GM12873 (cell line): Measurements from ENCODE around the gene TRIM25.

Source experiments
- CTCF ChIP-seq: IDR thresholded peaks from 2 replicates; pipeline ENCODE4 v1.5.1; 2012; ENCODE audit warnings: low read depth, mild to moderate bottlenecking, moderate library complexity, low read length, control low read depth; ENCODE audit not compliant: insufficient read depth; ENCODE audit errors: missing control alignments

The TRIM25 gene, protein sequence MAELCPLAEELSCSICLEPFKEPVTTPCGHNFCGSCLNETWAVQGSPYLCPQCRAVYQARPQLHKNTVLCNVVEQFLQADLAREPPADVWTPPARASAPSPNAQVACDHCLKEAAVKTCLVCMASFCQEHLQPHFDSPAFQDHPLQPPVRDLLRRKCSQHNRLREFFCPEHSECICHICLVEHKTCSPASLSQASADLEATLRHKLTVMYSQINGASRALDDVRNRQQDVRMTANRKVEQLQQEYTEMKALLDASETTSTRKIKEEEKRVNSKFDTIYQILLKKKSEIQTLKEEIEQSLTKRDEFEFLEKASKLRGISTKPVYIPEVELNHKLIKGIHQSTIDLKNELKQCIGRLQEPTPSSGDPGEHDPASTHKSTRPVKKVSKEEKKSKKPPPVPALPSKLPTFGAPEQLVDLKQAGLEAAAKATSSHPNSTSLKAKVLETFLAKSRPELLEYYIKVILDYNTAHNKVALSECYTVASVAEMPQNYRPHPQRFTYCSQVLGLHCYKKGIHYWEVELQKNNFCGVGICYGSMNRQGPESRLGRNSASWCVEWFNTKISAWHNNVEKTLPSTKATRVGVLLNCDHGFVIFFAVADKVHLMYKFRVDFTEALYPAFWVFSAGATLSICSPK

GRCh38 chr17:56913867-56914580, at the start of gene TRIM25:
Gene TRIM25, minus strand, starts transcription at chr17:56914049. Its CDS starts 61 bp downstream, at chr17:56913988.
- TF ChIP-seq CTCF, result peak; percentile 1

DNA sequence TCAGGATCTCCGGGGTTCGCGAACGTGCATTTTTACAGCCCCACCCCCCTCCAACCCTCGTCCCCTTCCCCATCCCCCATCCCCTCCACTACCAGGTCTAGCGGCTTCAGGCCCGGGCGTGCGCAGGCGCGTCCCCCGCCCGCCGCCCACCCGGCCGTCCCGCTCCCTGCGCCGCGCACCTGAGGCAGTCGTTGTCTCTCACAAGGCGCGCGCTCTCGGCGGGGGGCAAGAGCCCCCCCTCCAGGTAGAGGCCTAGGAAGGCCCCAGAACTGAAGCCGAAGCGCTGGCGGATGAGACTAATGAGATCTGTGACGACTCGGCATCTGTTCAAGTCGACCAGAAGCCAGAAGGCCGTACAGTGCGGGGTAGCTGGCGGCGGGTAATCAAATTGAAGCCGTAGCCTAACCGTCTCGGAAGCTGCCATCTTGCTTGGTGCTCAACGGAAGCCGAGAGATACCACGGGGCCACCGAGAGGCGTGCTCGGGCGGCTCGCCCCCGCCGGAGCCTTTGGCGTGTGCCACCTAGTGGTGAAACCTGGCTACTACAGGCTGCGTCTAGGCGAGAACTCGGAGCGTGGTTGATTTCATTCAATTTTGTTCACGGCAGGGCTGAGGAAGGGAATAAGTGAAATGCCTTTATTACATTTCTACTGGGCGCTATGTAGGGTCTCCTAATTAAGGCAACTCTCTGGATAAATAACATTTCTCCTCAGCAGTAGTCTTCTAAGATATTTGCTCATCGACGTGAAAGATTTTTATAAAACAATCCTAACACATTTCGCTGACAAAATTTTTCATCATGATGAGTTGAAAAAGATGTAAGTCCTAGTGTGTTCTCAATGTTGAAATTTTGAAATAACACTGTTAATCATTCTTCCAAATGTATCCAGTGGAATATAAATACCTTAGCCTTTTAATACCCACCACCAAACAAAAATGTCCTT, 47.0 kb upstream of the TRIM25 start, which contains the start of gene COIL:
Gene COIL, minus strand, starts transcription at position 455 of the 943 bp plus-strand sequence. Its CDS starts 31 bp downstream, at position 424.
- TF ChIP-seq CTCF, result peak; percentile 96

DNA sequence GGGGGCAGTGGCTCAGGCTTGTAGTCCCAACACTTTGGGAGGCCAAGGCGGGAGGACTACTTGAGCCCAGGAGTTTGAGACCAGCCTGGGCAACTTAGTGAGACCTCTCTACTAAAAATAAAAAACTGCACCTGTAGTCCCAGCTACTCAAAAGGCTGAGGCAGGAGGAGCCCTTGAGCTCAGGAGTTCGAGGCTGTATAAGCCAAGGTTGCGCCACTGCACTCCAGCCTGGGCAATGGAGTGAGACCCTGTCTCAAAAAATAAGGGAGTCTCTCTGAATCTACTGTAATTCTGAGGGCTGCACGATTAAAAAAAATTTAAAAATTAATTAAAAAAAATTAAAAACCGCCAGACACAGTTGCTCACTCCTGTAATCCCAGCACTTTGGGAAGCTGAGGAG, 43.1 kb upstream of the TRIM25 start:
- TF ChIP-seq CTCF, result no peak

DNA sequence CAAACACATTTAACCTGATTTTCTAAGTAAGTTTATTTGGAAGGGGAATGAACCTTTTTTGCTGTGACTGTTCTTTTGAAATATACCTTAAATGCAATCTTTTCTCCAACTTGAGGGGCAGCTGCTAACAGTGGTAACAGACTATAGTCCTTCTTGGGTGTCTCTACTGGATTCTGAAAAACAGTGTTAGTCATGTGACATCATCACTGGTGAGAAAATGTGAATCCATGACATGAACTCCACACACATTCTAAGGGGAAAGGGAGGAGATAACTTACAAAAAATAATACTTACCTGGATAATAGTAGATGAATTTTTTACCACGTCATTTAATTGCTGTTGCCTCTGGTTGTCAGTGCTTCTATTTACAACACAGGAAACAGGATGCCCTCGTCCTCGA, 35.7 kb upstream of the TRIM25 start:
- TF ChIP-seq CTCF, result no peak

- no peak for TF ChIP-seq CTCF
Observed at GRCh38 chr17:56948491-56948890, 34.6 kb upstream of the TRIM25 start.

GRCh38 chr17:56947741-56948140, 33.9 kb upstream of the TRIM25 start:
- no peak for TF ChIP-seq CTCF
